Testis (tissue), 3 donors: ENCODE measurements around the gene HOXA10. TPM values are rescaled to one million over a fixed set of nuclear protein-coding genes. Genes with fewer than 3 reads are reported as not detected.

Experiments used
- DNase-seq: peaks from one replicate; pipeline ENCODE4 v3.0.0-alpha.2; 2019
- H3K27ac ChIP-seq, 2 donors: fragments of 200-600 bp; sonication (generic); one replicate each; pipeline ENCODE4 v1.5.1; 2019
- H3K27me3 ChIP-seq: fragments of 200-600 bp; sonication (generic); one replicate; pipeline ENCODE4 v1.5.1; 2019
- H3K36me3 ChIP-seq: fragments of 200-600 bp; sonication (generic); one replicate; pipeline ENCODE4 v1.5.1; 2017; ENCODE audit warnings: low read depth; ENCODE audit errors: missing control alignments
- H3K4me1 ChIP-seq: fragments of 200-600 bp; sonication (generic); one replicate; pipeline ENCODE4 v1.5.1; 2019
- H3K4me3 ChIP-seq, 2 donors: fragments of 200-600 bp; sonication (generic); one replicate each; pipeline ENCODE4 v1.5.1; 2017 to 2019
- H3K9me3 ChIP-seq: fragments of 200-600 bp; sonication (generic); one replicate; pipeline ENCODE4 v1.5.1; 2017
- CTCF ChIP-seq, 3 experiments: fragments of 450-650 bp in 2 of 3; fragments of 200-600 bp in 1 of 3; sonication (generic) in 1 of 3; IDR thresholded peaks; one replicate each; pipeline ENCODE4 v1.5.1; 2016 to 2019; ENCODE audit warnings: antibody characterized with exemption in 3 of 3, mild to moderate bottlenecking in 2 of 3, moderate library complexity in 1 of 3
- POLR2A ChIP-seq: fragments of 450-650 bp; IDR thresholded peaks from one replicate; pipeline ENCODE4 v1.6.1; 2017; ENCODE audit warnings: antibody characterized with exemption, mild to moderate bottlenecking, moderate library complexity
- WGBS, 2 donors: methylation state at CpG; one replicate each; pipeline ENCODE4 v1.1.5; 2018; 5-methylcytosine and 5-hydroxymethylcytosine counted together
- intact Hi-C: fragments of 100-400 bp; cut with DNase I; formaldehyde crosslinking; loops from one replicate; pipeline ENCODE4 v1.15.1; 2023; ENCODE audit warnings: low total_unique reads
- polyA plus RNA-seq: library from polyadenylated mRNA; stranded (reverse); fragments of 350-450 nt; fragmentation: Illumina TruSeq; extraction: RNeasy Lipid Tissue Mini Kit (QIAGEN cat#74804); gene quantifications from one replicate; pipeline ENCODE4 v1.2.3, GENCODE V29; 2014; ENCODE audit warnings: low read depth, low replicate concordance; ENCODE audit not compliant: insufficient read depth
- total RNA-seq, 2 donors: library from RNA; depleted of rRNA; stranded (reverse); fragments of >200 nt; gene quantifications; one replicate each; pipeline ENCODE4 v1.2.3, GENCODE V29; 2016

Gene HOXA10
- total and polyA plus RNA-seq, 3 donors from 2014 or later, result 0.31 to 1.8 (median 1.6) TPM

- WGBS, 2 donors, result 56 to 58% methylated on average over 15 of the region's 15 CpGs
- peak; percentile 2 for DNase-seq
- peaks cover 4% of the 10 kb centered on the region for H3K4me1 ChIP-seq
- no peaks in the 10 kb centered on the region for H3K36me3 ChIP-seq
- H3K4me3 ChIP-seq, result peak overlapping the region in 1 of 2 donors; percentile 48
- no peaks in the 10 kb centered on the region for H3K9me3 ChIP-seq
- TF ChIP-seq CTCF (IDR thresholded peaks at IDR 0.05) (no peak), POLR2A (no peak)
- no peaks in the 10 kb centered on the region for H3K27me3 ChIP-seq
- intact Hi-C loops, result no loop called here
- no peak overlapping the region for H3K27ac ChIP-seq
These were observed 33.8 kb downstream of the HOXA10 start for GRCh38 chr7:27140126-27140857.

GRCh38 chr7:27139334-27140125, 34.6 kb downstream of the HOXA10 start:
- 22 to 31% methylated on average over 23 to 53 of the region's 53 CpGs for whole genome bisulfite sequencing, 2 donors
- H3K9me3 ChIP-seq, result no peaks in the 10 kb centered on the region
- TF ChIP-seq POLR2A (no peak), CTCF (IDR thresholded peaks at IDR 0.05) (no peak)
- H3K27me3 ChIP-seq, result no peaks in the 10 kb centered on the region
- peak overlapping the region; percentile 33 to 48 for H3K4me3 ChIP-seq
- intact Hi-C loops, result no loop called here
- no peaks in the 10 kb centered on the region for H3K36me3 ChIP-seq
- peak; percentile 16 for DNase-seq
- H3K4me1 ChIP-seq, result peaks cover 4% of the 10 kb centered on the region
- H3K27ac ChIP-seq, result no peak overlapping the region

GRCh38 chr7:27138985-27139333, 35.2 kb downstream of the HOXA10 start:
- TF ChIP-seq CTCF (IDR thresholded peaks at IDR 0.05) (no peak), POLR2A (no peak)
- Histone ChIP-seq H3K27me3 (no peaks in the 10 kb centered on the region), H3K4me3 (peak overlapping the region; percentile 33 to 48), H3K27ac (no peak overlapping the region), H3K36me3 (no peaks in the 10 kb centered on the region), H3K9me3 (no peaks in the 10 kb centered on the region), H3K4me1 (peaks cover 1% of the 10 kb centered on the region)
- 44 to 52% methylated on average over 11 of the region's 11 CpGs for WGBS, 2 donors
- intact Hi-C loops, result no loop called here
- no peak for DNase-seq

GRCh38 chr7:27138472-27138871, 35.6 kb downstream of the HOXA10 start:
- no peak overlapping the region for H3K4me3 ChIP-seq
- H3K4me1 ChIP-seq, result no peaks in the 10 kb centered on the region
- no peaks in the 10 kb centered on the region for H3K36me3 ChIP-seq
- no peaks in the 10 kb centered on the region for H3K27me3 ChIP-seq
- no peak for DNase-seq
- intact Hi-C loops, result no loop called here
- TF ChIP-seq CTCF (IDR thresholded peaks at IDR 0.05), result no peak
- no peak for TF ChIP-seq POLR2A
- no peak overlapping the region for H3K27ac ChIP-seq
- H3K9me3 ChIP-seq, result no peaks in the 10 kb centered on the region
- 59 to 79% methylated on average over 1 of the region's 1 CpG for WGBS, 2 donors
